Measurements from ENCODE around the gene DCAF17.

GRCh38 chr2:171405546-171405945 lies 28.5 kb upstream of the DCAF17 start:
- TF ChIP-seq CTCF (IDR thresholded peaks at IDR 0.05; ENCODE audit: poor library complexity, severe bottlenecking), result no peak
- no peak for TF ChIP-seq RAD21 (conservative IDR thresholded peaks at IDR 0.05)
- no peak for TF ChIP-seq EP300 (conservative IDR thresholded peaks at IDR 0.05; ENCODE audit: poor library complexity, severe bottlenecking)
- TF ChIP-seq POLR2AphosphoS5 (IDR thresholded peaks at IDR 0.05), result no peak
- TF ChIP-seq REST (IDR thresholded peaks at IDR 0.05; ENCODE audit: borderline replicate concordance), result no peak
- TF ChIP-seq EZH2 (IDR thresholded peaks at IDR 0.05; ENCODE audit: borderline replicate concordance, insufficient read depth, low read length, poor library complexity, severe bottlenecking), result no peak
- TF ChIP-seq SMC3 (conservative IDR thresholded peaks at IDR 0.05; ENCODE audit: poor library complexity), result no peak
